ENCODE results near the gene SERTM2.
"Not testable (repeated sequence)": the region's sequence is repeated elsewhere in the genome, so short reads cannot be mapped to it uniquely, and the experiment has no call there.

The SERTM2 gene

GRCh38 chrX:111511477-111511876 is at the start of gene SERTM2:
SERTM2 (plus strand) TSS chrX:111511645; CDS start chrX:111518858, 7,213 bp downstream.
- in situ Hi-C loops (cut with MboI; ENCODE audit: low sequenced_read_pairs), result no loop called here

- in situ Hi-C loops (cut with MboI; ENCODE audit: low sequenced_read_pairs), result no loop called here
These were observed 45.8 kb upstream of the SERTM2 start for GRCh38 chrX:111465669-111466068.

GRCh38 chrX:111467896-111468295 is 43.5 kb upstream of the SERTM2 start:
- in situ Hi-C loops (cut with MboI; ENCODE audit: low sequenced_read_pairs), result no loop called here

- in situ Hi-C loops (cut with MboI; ENCODE audit: low sequenced_read_pairs), result no loop called here
These were observed 40.6 kb upstream of the SERTM2 start for GRCh38 chrX:111470681-111471403.

GRCh38 chrX:111481896-111482295 is 29.5 kb upstream of the SERTM2 start:
- in situ Hi-C loops (cut with MboI; ENCODE audit: low sequenced_read_pairs), result no loop called here

GRCh38 chrX:111483135-111483534 is 28.3 kb upstream of the SERTM2 start:
- in situ Hi-C loops (cut with MboI; ENCODE audit: low sequenced_read_pairs), result no loop called here

GRCh38 chrX:111483881-111484280 is 27.6 kb upstream of the SERTM2 start:
- in situ Hi-C loops (cut with MboI; ENCODE audit: low sequenced_read_pairs), result no loop called here

GRCh38 chrX:111490688-111491087 is 20.8 kb upstream of the SERTM2 start:
- in situ Hi-C loops (cut with MboI; ENCODE audit: low sequenced_read_pairs), result no loop called here

- in situ Hi-C loops (cut with MboI; ENCODE audit: low sequenced_read_pairs), result no loop called here
These were observed 19.4 kb upstream of the SERTM2 start for GRCh38 chrX:111492085-111492484.

GRCh38 chrX:111498538-111499103 is 12.8 kb upstream of the SERTM2 start:
- in situ Hi-C loops (cut with MboI; ENCODE audit: low sequenced_read_pairs), result no loop called here

GRCh38 chrX:111503485-111503993 is 7.9 kb upstream of the SERTM2 start:
- in situ Hi-C loops (cut with MboI; ENCODE audit: low sequenced_read_pairs), result no loop called here

GRCh38 chrX:111504941-111505340 is 6.5 kb upstream of the SERTM2 start:
- in situ Hi-C loops (cut with MboI; ENCODE audit: low sequenced_read_pairs), result no loop called here

- in situ Hi-C loops (cut with MboI; ENCODE audit: low sequenced_read_pairs), result no loop called here
These were observed 5.7 kb upstream of the SERTM2 start for GRCh38 chrX:111505783-111506182.

- in situ Hi-C loops (cut with MboI; ENCODE audit: low sequenced_read_pairs), result no loop called here
These were observed 4.6 kb upstream of the SERTM2 start for GRCh38 chrX:111506826-111507225.

GRCh38 chrX:111507933-111508332 is 3.5 kb upstream of the SERTM2 start:
- in situ Hi-C loops (cut with MboI; ENCODE audit: low sequenced_read_pairs), result no loop called here

- in situ Hi-C loops (cut with MboI; ENCODE audit: low sequenced_read_pairs), result no loop called here
These were observed 3.9 kb downstream of the SERTM2 start for GRCh38 chrX:111515298-111515697.

GRCh38 chrX:111518667-111519066 is 7.2 kb downstream of the SERTM2 start:
- in situ Hi-C loops (cut with MboI; ENCODE audit: low sequenced_read_pairs), result no loop called here

- in situ Hi-C loops (cut with MboI; ENCODE audit: low sequenced_read_pairs), result no loop called here
These were observed 7.8 kb downstream of the SERTM2 start for GRCh38 chrX:111519215-111519614.

- in situ Hi-C loops (cut with MboI; ENCODE audit: low sequenced_read_pairs), result no loop called here
These were observed 9.1 kb downstream of the SERTM2 start for GRCh38 chrX:111520506-111520905.

- in situ Hi-C loops (cut with MboI; ENCODE audit: low sequenced_read_pairs), result no loop called here
These were observed 9.7 kb downstream of the SERTM2 start for GRCh38 chrX:111521169-111521568.

- in situ Hi-C loops (cut with MboI; ENCODE audit: low sequenced_read_pairs), result no loop called here
These were observed 31.8 kb downstream of the SERTM2 start for GRCh38 chrX:111543212-111543741.

GRCh38 chrX:111549235-111549634 is 37.8 kb downstream of the SERTM2 start:
- in situ Hi-C loops (cut with MboI; ENCODE audit: low sequenced_read_pairs), result not testable (repeated sequence)
